Left ventricle myocardium inferior (tissue), 1 donor: ENCODE measurements around the gene IL6R. TPM values are rescaled to one million over a fixed set of nuclear protein-coding genes. Genes with fewer than 3 reads are reported as not detected.
A peak's percentile ranks its signal among the peaks of the same experiment; 100 is the strongest.

Experiments used
- DNase-seq: peaks from one replicate; pipeline ENCODE4 v3.0.0-alpha.2; 2020
- H3K27ac ChIP-seq: fragments of 200-600 bp; replicated peaks from 2 replicates; pipeline ENCODE4 v1.8.0; 2021
- H3K27me3 ChIP-seq: fragments of 200-600 bp; 2 replicates; pipeline ENCODE4 v1.8.0; 2021; ENCODE audit warnings: low read depth
- H3K36me3 ChIP-seq: fragments of 200-600 bp; 2 replicates; pipeline ENCODE4 v1.8.0; 2021
- H3K4me1 ChIP-seq: fragments of 200-600 bp; 2 replicates; pipeline ENCODE4 v1.8.0; 2021
- H3K4me3 ChIP-seq: fragments of 200-600 bp; 2 replicates; pipeline ENCODE4 v1.8.0; 2021; ENCODE audit warnings: mild to moderate bottlenecking, moderate library complexity
- H3K9me3 ChIP-seq: fragments of 200-600 bp; replicated peaks from 2 replicates; pipeline ENCODE4 v1.8.0; 2021
- CTCF ChIP-seq: fragments of 200-600 bp; IDR thresholded peaks from 2 replicates; pipeline ENCODE4 v1.8.0; 2021; ENCODE audit warnings: antibody characterized with exemption, mild to moderate bottlenecking, borderline replicate concordance
- intact Hi-C: fragments of 100-400 bp; cut with micrococcal nuclease; formaldehyde crosslinking; loops from one replicate; pipeline ENCODE4 v1.11.0; 2022
- total RNA-seq: library from RNA; stranded (reverse); fragmentation: NEBNext Ultra II Directional; extraction: Animal tissue kit (Norgen Biotek cat#: 25700); gene quantifications from one replicate; pipeline ENCODE4 v1.2.1, GENCODE V29; 2021
- donor health status: DM: no; HTN: yes; CAD: no; lungs with severe emphysema.

The IL6R gene
- total RNA-seq, 1 donor from 2014 or later: 10.5 TPM

- DNase-seq: no peak
- Histone ChIP-seq H3K4me1 (peaks cover 22% of the 10 kb centered on the region), H3K4me3 (no peak overlapping the region), H3K9me3 (no peaks in the 10 kb centered on the region), H3K27ac (peak overlapping the region; percentile 50), H3K36me3 (peaks cover 32% of the 10 kb centered on the region), H3K27me3 (no peaks in the 10 kb centered on the region)
- intact Hi-C loops: loop anchor here (10.0 kb wide), 1 partner anchor 59 kb away; the partner anchor contains the start of gene IL6R
- TF ChIP-seq CTCF: no peak
These were observed 58.4 kb downstream of the IL6R start for GRCh38 chr1:154463512-154463990.

GRCh38 chr1:154465621-154466195 is 60.6 kb downstream of the IL6R start:
- Histone ChIP-seq H3K4me1 (peaks cover 22% of the 10 kb centered on the region), H3K27me3 (no peaks in the 10 kb centered on the region), H3K4me3 (no peak overlapping the region), H3K27ac (peak overlapping the region; percentile 36), H3K9me3 (no peaks in the 10 kb centered on the region), H3K36me3 (peaks cover 21% of the 10 kb centered on the region)
- no peak for TF ChIP-seq CTCF
- intact Hi-C loops: loop anchor here (10.0 kb wide), 1 partner anchor 61 kb away; the partner anchor contains the start of gene IL6R
- DNase-seq: no peak

GRCh38 chr1:154466206-154466605 is 61.1 kb downstream of the IL6R start:
- no peak for TF ChIP-seq CTCF
- Histone ChIP-seq H3K27me3 (no peaks in the 10 kb centered on the region), H3K9me3 (no peaks in the 10 kb centered on the region), H3K4me1 (peaks cover 22% of the 10 kb centered on the region), H3K27ac (peak overlapping the region; percentile 36), H3K36me3 (peaks cover 16% of the 10 kb centered on the region), H3K4me3 (no peak overlapping the region)
- DNase-seq: no peak
- intact Hi-C loops: loop anchor here (10.0 kb wide), 1 partner anchor 61 kb away; the partner anchor contains the start of gene IL6R

- H3K4me3 ChIP-seq: no peak overlapping the region
- intact Hi-C loops: loop anchor here (10.0 kb wide), 1 partner anchor 62 kb away; the partner anchor contains the start of gene IL6R
- DNase-seq: no peak
- peaks cover 22% of the 10 kb centered on the region for H3K4me1 ChIP-seq
- peaks cover 15% of the 10 kb centered on the region for H3K36me3 ChIP-seq
- H3K27ac ChIP-seq: no peak overlapping the region
- H3K27me3 ChIP-seq: no peaks in the 10 kb centered on the region
- no peaks in the 10 kb centered on the region for H3K9me3 ChIP-seq
- TF ChIP-seq CTCF: peak; percentile 46
These were observed 61.8 kb downstream of the IL6R start for GRCh38 chr1:154466921-154467417.

- TF ChIP-seq CTCF: no peak
- intact Hi-C loops: loop anchor here (10.0 kb wide), 1 partner anchor 63 kb away; the partner anchor contains the start of gene IL6R
These were observed 62.4 kb downstream of the IL6R start for GRCh38 chr1:154467434-154468102.

More at GRCh38 chr1:154467434-154468102, 62.4 kb downstream of the IL6R start:
- H3K27me3 ChIP-seq: no peaks in the 10 kb centered on the region
- peaks cover 22% of the 10 kb centered on the region for H3K4me1 ChIP-seq
- no peak overlapping the region for H3K4me3 ChIP-seq
- H3K27ac ChIP-seq: no peak overlapping the region
- peaks cover 15% of the 10 kb centered on the region for H3K36me3 ChIP-seq
- H3K9me3 ChIP-seq: no peaks in the 10 kb centered on the region
- no peak for DNase-seq
